Left forelimb (tissue), 1 donor: ENCODE measurements around the gene THADA.
A peak's percentile ranks its signal among the peaks of the same experiment; 100 is the strongest.

Experiments
- DNase-seq: peaks from one replicate; pipeline ENCODE4 v3.0.0-alpha.2; 2018; ENCODE audit warnings: low spot score

The THADA gene

GRCh38 chr2:43355399-43355798, 240.4 kb downstream of the THADA start:
- no peak for DNase-seq

- DNase-seq: no peak
Observed at GRCh38 chr2:43349904-43350303, 245.9 kb downstream of the THADA start.

- DNase-seq: no peak
Observed at GRCh38 chr2:43348908-43349661, 246.8 kb downstream of the THADA start.

DNA sequence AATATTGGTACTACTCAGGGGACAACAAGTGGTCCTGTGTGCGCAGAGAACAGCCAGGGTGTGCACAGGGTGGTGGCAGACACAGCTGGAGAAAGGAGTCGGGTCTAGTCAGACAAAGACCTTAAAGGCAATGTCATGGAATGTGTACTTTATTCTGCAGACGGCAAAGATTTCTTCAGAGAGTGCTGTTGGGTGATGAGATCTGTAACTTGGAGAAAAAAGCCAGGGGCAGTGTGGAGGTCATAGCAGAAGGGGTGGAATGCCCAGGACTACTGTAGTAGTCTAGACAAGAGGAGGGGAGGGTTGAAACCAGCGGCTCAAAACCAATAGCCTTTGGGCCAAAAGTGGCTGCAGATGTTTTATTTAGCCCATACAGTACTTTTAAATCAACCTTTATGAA, 248.1 kb downstream of the THADA start:
- no peak for DNase-seq

- no peak for DNase-seq
Observed at GRCh38 chr2:43346602-43347567, 249.0 kb downstream of the THADA start.

DNA sequence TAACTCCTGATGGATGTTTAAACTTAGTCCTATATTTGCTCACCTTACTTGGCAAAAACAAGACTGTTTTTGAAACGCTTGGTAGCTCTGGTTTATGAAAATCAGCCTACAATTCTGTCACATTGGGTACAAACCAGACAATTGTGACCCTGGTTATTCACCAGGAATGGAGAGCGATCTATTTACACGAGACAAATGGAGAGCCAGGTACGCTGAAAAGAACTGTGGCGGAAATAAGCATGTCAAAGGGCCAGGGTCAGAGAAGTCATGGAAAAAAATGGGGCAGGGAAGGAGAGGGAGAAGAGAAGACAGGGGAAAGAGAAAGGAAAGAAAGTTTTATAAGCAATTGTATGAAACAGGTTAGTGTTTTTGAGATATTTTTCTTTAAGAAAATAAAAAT, 250.0 kb downstream of the THADA start:
- DNase-seq: no peak

- no peak for DNase-seq
Observed at GRCh38 chr2:43345391-43345813, 250.4 kb downstream of the THADA start.

DNA sequence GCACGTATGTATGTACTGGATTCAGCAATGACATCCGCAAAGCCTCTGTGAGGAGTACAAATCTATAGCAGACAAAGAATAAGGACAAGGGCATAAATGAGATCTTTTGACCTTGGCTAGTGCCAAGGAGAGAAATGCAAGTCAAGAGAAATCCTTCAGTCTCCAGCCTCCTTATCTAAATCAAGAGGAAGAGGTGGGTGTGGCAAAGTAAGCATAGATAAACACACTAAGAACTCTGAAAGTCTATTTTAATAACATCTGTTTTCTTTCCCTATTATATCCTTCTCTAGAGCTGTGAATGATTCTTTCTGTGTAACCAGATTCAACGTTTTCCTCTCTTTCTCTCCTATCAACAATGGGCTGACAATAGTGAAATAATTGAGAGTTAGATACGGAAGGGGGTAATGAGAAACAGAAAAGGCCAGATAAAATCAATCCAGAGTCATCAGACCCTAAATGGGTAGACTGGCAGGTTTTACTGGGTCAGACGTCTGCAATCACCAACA, 250.9 kb downstream of the THADA start:
- no peak for DNase-seq

DNA sequence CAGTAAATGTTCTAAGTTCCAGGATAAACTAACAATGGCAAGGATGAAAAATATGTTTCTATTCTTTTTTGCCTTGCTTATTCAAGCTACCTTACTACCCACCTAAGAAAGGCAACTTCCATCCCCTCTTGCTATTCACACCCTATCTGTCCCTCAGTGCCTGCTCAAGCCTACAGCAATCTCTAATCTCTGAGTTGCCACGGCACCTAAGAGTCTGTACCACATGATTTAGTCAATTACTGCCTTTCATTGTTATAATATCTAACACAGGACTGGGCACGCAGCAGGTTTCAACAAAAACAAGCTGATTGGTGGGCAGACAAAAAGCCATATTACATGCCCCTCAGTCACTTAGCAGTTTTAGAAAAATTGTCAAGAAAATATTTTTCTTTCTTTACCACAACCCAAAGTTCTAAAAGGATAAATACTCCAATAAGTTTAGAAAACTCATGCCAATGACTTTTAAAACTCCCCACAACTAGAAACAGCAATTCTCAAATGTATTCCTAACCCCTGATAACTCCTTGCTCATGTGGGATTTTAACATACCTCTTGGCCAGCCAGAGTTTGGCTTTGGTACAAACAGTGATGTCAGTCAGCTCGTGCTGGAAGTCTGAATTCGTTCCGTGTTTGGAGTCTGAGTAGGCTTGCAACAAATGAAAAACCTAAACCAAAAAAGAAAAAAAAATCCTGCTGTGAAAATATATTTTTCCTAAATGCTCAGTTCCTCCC, 252.1 kb downstream of the THADA start:
- DNase-seq: no peak

DNA sequence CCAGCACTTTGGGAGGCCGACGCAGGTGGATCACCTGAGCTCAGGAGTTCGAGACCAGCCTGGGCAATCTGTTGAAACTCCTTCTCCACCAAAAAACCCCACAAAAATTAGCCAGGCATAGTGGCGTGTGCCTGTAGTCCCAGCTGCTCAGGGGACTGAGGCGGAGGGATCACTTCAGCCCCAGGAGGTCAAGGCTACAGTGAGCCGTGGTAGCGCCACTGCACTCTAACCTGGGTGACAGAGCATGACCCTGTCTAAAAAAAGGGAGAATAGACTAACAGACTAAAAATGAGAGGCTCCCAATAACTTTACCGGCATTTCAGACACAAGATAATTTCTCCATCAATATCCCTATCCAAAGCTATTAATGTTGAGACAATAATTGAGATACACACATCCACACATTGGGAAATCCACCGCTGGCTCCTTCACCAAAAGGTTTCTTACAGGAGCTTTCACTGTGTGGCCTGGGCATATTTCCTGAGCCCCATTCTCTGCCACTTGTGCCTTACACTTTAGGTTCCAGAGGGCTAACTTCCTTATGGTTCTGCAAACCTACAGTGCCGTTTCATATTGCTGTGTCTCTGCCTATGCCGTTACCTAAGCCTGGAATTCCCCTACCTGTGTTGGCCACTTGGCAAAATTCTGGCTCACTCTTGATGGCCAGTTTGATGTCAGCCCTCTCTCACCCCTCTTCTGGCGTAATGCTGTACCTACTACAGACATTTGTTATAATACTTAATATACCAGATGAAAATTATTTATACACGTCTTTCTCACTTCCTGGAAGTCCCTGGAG, 253.7 kb downstream of the THADA start:
- DNase-seq: no peak

DNA sequence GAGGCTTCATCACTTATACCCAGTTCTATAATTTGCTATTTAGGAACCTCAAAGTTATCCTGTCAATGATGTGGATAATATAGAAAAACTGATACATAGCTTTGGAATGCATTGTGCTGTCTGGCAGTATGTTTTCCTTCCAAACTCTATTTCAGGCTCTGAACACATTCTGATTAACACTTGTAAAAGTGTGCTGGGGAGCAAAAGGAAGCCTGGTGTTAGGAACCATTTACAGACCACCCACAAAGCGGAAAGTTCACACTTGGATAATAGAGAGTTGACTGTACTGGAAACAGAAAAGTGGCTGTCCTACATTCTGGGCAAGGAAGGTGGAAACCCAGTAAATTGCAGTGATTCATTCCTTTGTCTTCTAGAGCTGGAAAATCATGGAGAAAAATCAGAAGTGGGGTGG, 254.9 kb downstream of the THADA start:
- DNase-seq: no peak

- no peak for DNase-seq
Observed at GRCh38 chr2:43340066-43340465, 255.8 kb downstream of the THADA start.

GRCh38 chr2:43333656-43334144, 262.1 kb downstream of the THADA start:
- DNase-seq: no peak

- no peak for DNase-seq
Observed at GRCh38 chr2:43333101-43333655, 262.7 kb downstream of the THADA start.

DNA sequence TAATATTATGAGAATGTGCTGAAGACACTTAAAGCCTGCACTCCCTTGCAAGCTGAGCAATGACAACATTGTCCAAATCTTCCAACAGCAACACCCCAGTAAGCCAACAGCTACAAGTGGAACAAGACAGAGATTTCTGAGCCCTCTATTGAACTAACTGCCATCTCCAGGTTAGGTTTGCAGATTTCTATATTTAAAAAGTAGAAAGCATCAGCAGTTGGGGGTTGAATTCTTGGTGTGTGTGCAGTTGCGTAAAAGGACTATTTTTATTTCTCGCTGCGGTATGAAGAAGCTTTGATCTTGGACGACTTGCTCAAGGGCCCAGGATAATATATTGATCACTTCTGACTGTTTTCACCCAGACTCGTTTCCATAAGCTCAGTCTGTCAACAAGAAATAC, 263.2 kb downstream of the THADA start:
- DNase-seq: no peak

DNA sequence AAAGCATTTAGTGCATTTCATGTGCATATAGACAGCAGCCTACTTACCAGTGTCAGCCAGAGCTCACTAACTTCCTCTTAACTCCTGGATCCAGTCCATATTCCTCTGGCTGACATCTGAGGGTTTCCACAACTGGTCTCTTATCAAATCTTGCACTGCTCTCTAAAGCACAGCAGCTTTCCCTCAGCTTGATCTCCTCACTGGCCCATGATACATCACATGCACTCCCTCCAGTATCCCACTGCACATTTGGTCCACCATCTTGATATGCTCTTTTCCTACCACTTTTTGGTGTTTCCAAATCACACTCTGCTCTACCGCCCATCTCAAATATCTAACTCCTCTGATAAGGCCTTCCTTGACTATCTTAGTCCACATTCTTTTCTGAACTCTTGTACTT, 264.4 kb downstream of the THADA start:
- DNase-seq: no peak

DNA sequence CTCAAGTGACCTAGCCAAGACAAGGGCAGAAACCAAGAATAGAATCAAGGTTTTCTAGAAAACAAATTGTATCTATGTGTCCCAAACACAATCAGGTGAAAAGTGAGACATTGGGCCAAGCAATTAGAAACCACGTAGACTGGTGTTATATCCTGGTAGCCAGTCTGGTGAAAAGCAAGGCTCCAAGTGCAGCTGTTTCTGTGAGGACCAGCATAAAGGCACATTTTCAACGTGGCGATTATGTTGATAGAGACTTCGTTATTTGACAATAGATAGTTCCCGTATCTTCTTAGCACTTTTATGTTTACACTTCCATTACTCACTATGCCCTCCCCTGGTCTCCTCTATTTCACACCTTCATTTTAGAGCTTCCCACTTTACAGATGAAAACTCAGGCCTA, 266.2 kb downstream of the THADA start:
- no peak for DNase-seq

- no peak for DNase-seq
Observed at GRCh38 chr2:43328832-43329231, 267.0 kb downstream of the THADA start.

- DNase-seq: peak; percentile 78
Observed at GRCh38 chr2:43328133-43328532, 267.7 kb downstream of the THADA start.

- DNase-seq: no peak
Observed at GRCh38 chr2:43327119-43327518, 268.7 kb downstream of the THADA start.
